HL-60 (cell line): Measurements from ENCODE around the gene ZNF689.

Experiments
- CTCF ChIP-seq: IDR thresholded peaks from one replicate; pipeline ENCODE4 v1.5.1; 2011; ENCODE audit warnings: low read length, control low read depth, inconsistent platforms; ENCODE audit not compliant: insufficient read depth
- GABPA ChIP-seq: IDR thresholded peaks from 2 replicates; pipeline ENCODE4 v1.6.1; 2012; ENCODE audit warnings: low read depth
- POLR2AphosphoS5 ChIP-seq: IDR thresholded peaks from 2 replicates; pipeline ENCODE4 v1.6.1; 2012; ENCODE audit warnings: low read depth
- REST ChIP-seq: IDR thresholded peaks from 2 replicates; pipeline ENCODE4 v1.6.1; 2012; ENCODE audit warnings: low read depth; ENCODE audit not compliant: insufficient replicate concordance

- no peak for TF ChIP-seq GABPA
- no peak for TF ChIP-seq CTCF
- no peak for TF ChIP-seq REST
- no peak for TF ChIP-seq POLR2AphosphoS5
Measured at GRCh38 chr16:30609002-30609925, 925 bp downstream of the ZNF689 start.
